ENCODE data around the gene PWWP2B. TPM values are rescaled to one million over a fixed set of nuclear protein-coding genes. Genes with fewer than 3 reads are reported as not detected.

PWWP2B gene
- total and polyA plus RNA-seq, 9 of the 15 experiments (the other 6 are each of a cell fraction or from before 2014, with no cell fraction given), result 0.07 to 9.2 (median 1.6) TPM; not detected in 1

DNA sequence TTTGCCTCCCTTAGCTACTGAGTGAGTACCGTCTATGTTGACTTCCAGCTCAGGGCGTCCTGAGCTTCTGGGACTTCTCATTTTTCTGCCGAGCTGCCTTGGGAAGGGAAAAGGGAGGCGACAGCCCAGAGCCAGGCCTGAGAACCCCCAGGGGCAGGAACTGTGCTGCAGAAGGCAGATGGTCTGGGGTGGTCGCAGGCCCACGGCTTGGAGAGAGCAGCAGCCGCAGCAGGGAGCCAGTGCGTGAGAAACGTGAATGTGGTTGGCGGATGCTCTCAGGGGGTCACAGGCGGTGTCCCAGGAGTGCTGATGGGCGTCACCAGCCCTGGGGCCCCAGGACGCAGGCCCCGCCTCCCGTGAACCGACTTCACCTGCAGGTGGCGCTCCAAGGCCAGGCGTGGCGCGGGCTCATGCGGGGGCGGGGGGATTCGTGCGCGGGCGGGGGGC lies 9.2 kb upstream of the PWWP2B start (continued):
- no peak for TF ChIP-seq ATF2 (CRISPR knock-in tag; IDR thresholded peaks at IDR 0.05)
- no peak for TF ChIP-seq ZFP91 (CRISPR knock-in tag; IDR thresholded peaks at IDR 0.05)
- TF ChIP-seq ZNF583 (CRISPR knock-in tag; IDR thresholded peaks at IDR 0.05), result no peak
- TF ChIP-seq LCOR (CRISPR knock-in tag; IDR thresholded peaks at IDR 0.05), result no peak
- no peak for TF ChIP-seq MXI1 (IDR thresholded peaks at IDR 0.05; ENCODE audit: low read depth, low read length)
- no peak for TF ChIP-seq NR2C2 (CRISPR knock-in tag; IDR thresholded peaks at IDR 0.05)
- TF ChIP-seq NR2C2 (tag; IDR thresholded peaks at IDR 0.05), result no peak
- no peak for TF ChIP-seq KDM5B (IDR thresholded peaks at IDR 0.05; ENCODE audit: insufficient replicate concordance, low read depth, low read length)
- TF ChIP-seq CREM (IDR thresholded peaks at IDR 0.05; ENCODE audit: low read depth), result 0 out of 2 replicates have a peak, but pooled peaks have one; percentile 18
- no peak for TF ChIP-seq E2F5 (CRISPR knock-in tag; IDR thresholded peaks at IDR 0.05)

Data from K562 (cell line).